ENCODE results near the gene KRTAP4-3. TPM values are rescaled to one million over a fixed set of nuclear protein-coding genes. Genes with fewer than 3 reads are reported as not detected.
"Not testable (repeated sequence)": the region's sequence is repeated elsewhere in the genome, so short reads cannot be mapped to it uniquely, and the experiment has no call there.

The KRTAP4-3 gene
- total and polyA plus RNA-seq, 10 of the 15 experiments (the other 5 are each of a cell fraction or from before 2014, with no cell fraction given): not detected

GRCh38 chr17:41125064-41125463 is 43.0 kb downstream of the KRTAP4-3 start (continued):
- no peak for TF ChIP-seq E4F1 (IDR thresholded peaks at IDR 0.05; ENCODE audit: borderline replicate concordance, partially characterized antibody)
- TF ChIP-seq BRCA1 (IDR thresholded peaks at IDR 0.05; ENCODE audit: low read depth, low read length): no peak
- TF ChIP-seq, protein P1, sequence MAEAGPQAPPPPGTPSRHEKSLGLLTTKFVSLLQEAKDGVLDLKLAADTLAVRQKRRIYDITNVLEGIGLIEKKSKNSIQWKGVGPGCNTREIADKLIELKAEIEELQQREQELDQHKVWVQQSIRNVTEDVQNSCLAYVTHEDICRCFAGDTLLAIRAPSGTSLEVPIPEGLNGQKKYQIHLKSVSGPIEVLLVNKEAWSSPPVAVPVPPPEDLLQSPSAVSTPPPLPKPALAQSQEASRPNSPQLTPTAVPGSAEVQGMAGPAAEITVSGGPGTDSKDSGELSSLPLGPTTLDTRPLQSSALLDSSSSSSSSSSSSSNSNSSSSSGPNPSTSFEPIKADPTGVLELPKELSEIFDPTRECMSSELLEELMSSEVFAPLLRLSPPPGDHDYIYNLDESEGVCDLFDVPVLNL (IDR thresholded peaks at IDR 0.05; ENCODE audit: low read depth, low read length): no peak
- no peak for TF ChIP-seq E2F8 (IDR thresholded peaks at IDR 0.05; ENCODE audit: low read depth, partially characterized antibody)
- TF ChIP-seq PAX8 (IDR thresholded peaks at IDR 0.05): no peak
- TF ChIP-seq RBBP5 (conservative IDR thresholded peaks at IDR 0.05): no peak

- RAD21 ChIA-PET (ENCODE audit: unreplicated experiment); SMC1A ChIA-PET (ENCODE audit: uncharacterized antibody, unreplicated experiment); in situ Hi-C loops (cut with MboI); H3K27me3 ChIP-seq (replicated peaks in 1 of 2; ENCODE audit: control insufficient read depth in 2 of 2, insufficient read depth in 2 of 2, low read length in 1 of 2); intact Hi-C loops (cut with micrococcal nuclease; ENCODE audit: unreplicated experiment); BruUV-seq (replicated peaks); H3K9me3 ChIP-seq (replicated peaks; ENCODE audit: control insufficient read depth, insufficient read depth, low read length); FAIRE-seq; H3K27ac ChIP-seq (ENCODE audit: control insufficient read depth, insufficient read depth); H3K4me1 ChIP-seq (ENCODE audit: control insufficient read depth, insufficient read depth, low read length); H2AFZ ChIP-seq (ENCODE audit: control insufficient read depth, low read depth, low read length); DNase-seq (ENCODE audit: low read depth, low spot score); ATAC-seq; H3K9ac ChIP-seq (ENCODE audit: control insufficient read depth, insufficient read depth, low read length); H3K4me3 ChIP-seq; H4K20me1 ChIP-seq (ENCODE audit: control insufficient read depth, insufficient read depth); POLR2A ChIA-PET; H3K4me2 ChIP-seq (ENCODE audit: control insufficient read depth, insufficient read depth); H3K79me2 ChIP-seq (ENCODE audit: control insufficient read depth, insufficient read depth, low read length); H3K36me3 ChIP-seq (ENCODE audit: control insufficient read depth in 2 of 2, insufficient read depth in 2 of 2, low read length in 1 of 2): not testable (repeated sequence)
- whole genome bisulfite sequencing (ENCODE audit: insufficient coverage, insufficient replicate concordance, low lambda C conversion rate, missing lambda C conversion rate): 18% methylated on average over 3 of the region's 3 CpGs
- CTCF ChIA-PET: interaction anchor here (0.5 kb wide), 1 partner anchor 431 kb away, joined by 3 read pairs; no protein-coding TSS in a partner anchor
These were observed 44.0 kb downstream of the KRTAP4-3 start, which contains the start of gene KRTAP4-12 for GRCh38 chr17:41123991-41124371. Gene KRTAP4-12, minus strand, starts transcription at chr17:41124182. Its CDS starts 60 bp downstream, at chr17:41124122.

- CTCF ChIA-PET: interaction anchor here (0.5 kb wide), 1 partner anchor 432 kb away, joined by 3 read pairs; no protein-coding TSS in a partner anchor
- H3K4me2 ChIP-seq (ENCODE audit: control insufficient read depth, insufficient read depth); SMC1A ChIA-PET (ENCODE audit: uncharacterized antibody, unreplicated experiment); POLR2A ChIA-PET; H3K36me3 ChIP-seq (ENCODE audit: control insufficient read depth in 2 of 2, insufficient read depth in 2 of 2, low read length in 1 of 2); DNase-seq (ENCODE audit: low read depth, low spot score); intact Hi-C loops (cut with micrococcal nuclease; ENCODE audit: unreplicated experiment); BruUV-seq (replicated peaks); H3K79me2 ChIP-seq (ENCODE audit: control insufficient read depth, insufficient read depth, low read length); H3K27ac ChIP-seq (ENCODE audit: control insufficient read depth, insufficient read depth); RAD21 ChIA-PET (ENCODE audit: unreplicated experiment); H3K9ac ChIP-seq (ENCODE audit: control insufficient read depth, insufficient read depth, low read length); H3K4me1 ChIP-seq (ENCODE audit: control insufficient read depth, insufficient read depth, low read length); in situ Hi-C loops (cut with MboI); H2AFZ ChIP-seq (ENCODE audit: control insufficient read depth, low read depth, low read length); H3K27me3 ChIP-seq (replicated peaks in 1 of 2; ENCODE audit: control insufficient read depth in 2 of 2, insufficient read depth in 2 of 2, low read length in 1 of 2); H3K4me3 ChIP-seq; H4K20me1 ChIP-seq (ENCODE audit: control insufficient read depth, insufficient read depth); H3K9me3 ChIP-seq (replicated peaks; ENCODE audit: control insufficient read depth, insufficient read depth, low read length); FAIRE-seq; ATAC-seq: not testable (repeated sequence)
- 25% methylated on average over 12 of the region's 12 CpGs for WGBS (ENCODE audit: insufficient coverage, insufficient replicate concordance, low lambda C conversion rate, missing lambda C conversion rate)
These were observed 44.6 kb downstream of the KRTAP4-3 start for GRCh38 chr17:41123292-41123990.
